Embryonic facial prominence (tissue), 1 donor: Measurements from ENCODE around the gene SNCB.

Source experiments
- DNase-seq: peaks from one replicate; pipeline ENCODE4 v3.0.0-alpha.2; 2016; ENCODE audit errors: extremely low spot score

Gene SNCB

DNA sequence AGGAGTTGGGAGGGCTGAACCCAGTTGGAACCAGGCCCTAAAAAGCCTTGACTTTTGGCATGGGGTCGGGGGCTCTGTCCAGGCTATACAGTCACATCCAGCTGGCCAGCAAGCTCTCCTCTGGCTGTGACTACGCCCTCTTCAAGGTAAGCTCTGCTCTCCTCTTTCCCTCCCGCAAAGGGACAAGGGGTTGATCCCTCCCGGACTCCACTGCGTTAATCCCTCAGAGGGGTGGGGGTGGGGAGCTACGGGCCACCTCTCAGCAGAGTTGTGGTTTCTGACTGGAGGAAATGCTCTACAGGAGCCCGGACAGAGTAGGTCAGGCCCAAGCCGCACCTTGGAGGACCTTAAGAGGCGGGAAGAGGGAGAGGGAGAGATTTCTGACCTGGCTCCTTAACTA, 14.0 kb upstream of the SNCB start:
- no peak for DNase-seq

DNA sequence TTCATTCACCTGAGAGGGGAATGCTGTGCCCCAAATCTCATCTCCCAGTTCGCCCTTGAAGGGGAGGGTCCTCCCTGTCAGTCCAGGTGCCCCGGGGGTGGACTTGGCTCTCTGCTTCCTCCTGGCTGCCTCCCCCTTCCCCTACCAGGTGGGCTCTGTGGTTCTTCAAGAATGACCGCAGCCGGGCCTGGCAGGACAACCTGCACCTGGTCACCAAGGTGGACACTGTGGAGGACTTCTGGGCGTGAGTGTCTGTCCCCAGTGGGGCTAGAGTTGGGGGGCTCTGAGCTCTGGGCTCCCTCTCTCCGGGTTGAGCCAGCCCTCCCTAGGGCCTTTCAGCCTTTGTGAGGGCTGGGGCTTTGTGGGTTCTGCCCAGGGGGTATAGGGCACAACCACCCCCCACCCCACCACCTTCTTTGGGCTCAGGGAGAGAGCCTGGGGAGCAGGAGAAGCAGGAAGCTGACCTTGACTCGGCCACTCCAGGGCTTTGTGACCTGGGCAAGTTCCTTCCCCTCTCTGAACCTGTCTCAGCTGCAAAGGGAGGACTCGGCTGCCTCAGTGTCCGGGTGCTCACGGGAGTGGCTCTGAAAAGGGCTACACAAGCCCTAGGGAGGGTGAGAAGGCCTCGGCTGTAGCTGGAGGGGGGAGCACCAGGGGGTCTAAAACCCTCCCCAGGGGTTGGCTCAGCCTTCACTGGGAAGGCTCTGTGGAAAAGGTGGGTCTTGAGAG, 13.3 kb upstream of the SNCB start:
- no peak for DNase-seq

DNA sequence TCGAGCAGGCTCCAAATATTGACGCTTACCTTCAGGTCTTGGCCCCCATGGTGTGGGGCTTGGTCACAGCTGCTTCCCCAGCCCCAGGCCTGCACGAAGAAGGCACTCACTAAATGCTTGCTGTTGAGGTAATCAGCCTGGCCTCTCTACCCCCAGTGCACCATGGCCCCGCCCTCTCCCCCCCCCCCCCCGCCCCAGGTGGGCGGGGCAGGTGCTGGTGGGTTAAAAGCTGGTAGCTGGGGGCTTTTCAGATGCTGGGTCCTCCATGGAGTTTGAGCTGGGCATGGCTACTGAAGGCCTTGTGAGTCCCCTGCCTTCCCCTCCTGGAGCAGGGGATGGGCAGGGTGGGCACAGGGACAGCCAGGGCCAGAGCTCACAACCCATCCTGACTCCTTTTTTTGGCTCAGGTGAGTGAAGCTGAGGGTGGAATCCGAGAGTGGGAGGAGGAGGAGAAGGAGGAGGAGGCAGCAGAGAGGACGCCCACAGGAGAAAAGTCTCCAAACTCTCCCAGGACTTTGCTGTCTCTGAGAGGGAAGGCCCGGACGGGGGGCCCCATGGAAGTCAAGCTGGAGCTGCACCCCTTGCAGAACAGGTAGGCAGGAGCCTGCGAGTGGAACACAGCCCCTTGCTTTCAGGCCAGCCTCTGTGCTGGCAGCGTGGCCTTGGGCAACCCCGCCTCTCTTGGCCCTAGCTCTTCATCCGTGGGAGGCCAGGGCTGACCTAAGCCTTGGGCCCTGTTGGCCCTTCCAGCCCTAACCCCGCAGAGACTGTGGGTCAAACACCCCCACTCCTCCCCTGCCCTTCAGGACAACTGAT, 12.5 kb upstream of the SNCB start:
- DNase-seq: no peak

DNA sequence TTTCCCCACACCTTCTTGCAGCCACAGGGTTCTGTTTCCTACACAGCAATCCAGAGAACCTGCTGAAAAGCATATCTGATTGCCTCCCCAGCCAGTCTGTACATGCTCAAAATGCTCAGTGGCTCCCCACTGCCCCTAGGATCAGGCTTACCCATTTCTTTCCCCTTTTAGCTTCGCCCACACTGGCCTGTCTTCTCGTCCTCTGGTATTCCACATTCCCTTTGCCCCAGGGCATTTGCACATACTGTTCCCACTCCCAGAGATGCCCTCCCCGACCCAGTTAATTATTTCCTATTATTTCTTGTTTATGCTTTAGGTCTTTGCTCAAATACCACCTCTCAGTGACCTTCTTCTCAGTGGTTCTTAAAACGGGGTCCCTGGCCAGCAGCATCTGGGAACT, 10.3 kb upstream of the SNCB start:
- no peak for DNase-seq

DNA sequence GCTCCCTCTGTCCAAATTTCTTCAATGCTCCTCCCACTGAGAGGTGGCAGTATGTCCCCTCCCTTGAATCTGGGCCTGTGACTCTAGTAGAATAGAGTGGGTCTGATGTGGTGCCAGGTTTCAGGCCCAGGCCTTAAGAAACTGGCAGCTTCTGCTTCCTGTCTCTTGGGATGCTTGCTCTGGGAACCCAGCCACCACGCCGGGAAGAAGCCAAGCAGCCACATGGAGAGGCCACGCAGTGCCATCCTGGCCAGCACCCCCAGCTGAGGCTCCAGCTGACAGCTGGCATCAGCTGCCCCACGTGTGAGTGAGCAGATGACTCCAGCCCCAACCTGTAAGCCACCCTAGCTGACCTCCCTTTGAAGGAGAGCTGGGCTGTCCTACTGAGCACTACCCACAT, 9.6 kb upstream of the SNCB start:
- DNase-seq: no peak

DNA sequence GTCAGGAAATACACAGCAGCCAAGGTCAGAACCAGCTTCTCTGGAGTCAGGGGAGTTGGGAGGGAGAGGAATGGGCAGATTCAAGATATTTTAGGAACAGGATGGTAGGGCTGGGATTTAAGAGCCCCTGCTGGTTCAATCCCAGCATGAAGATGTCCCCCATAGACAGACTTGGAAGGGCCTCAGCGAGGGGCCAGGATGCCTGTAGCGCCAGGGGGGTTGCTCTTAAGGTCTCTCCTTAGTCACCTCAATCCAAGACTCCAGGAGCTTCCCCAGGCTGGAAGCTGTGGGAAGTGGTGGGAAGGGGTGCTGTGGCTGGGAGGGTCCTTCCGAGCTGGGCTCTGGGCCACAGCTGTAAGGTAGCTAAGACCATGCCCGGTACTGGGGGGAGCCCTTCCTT, 8.9 kb upstream of the SNCB start:
- DNase-seq: no peak

DNA sequence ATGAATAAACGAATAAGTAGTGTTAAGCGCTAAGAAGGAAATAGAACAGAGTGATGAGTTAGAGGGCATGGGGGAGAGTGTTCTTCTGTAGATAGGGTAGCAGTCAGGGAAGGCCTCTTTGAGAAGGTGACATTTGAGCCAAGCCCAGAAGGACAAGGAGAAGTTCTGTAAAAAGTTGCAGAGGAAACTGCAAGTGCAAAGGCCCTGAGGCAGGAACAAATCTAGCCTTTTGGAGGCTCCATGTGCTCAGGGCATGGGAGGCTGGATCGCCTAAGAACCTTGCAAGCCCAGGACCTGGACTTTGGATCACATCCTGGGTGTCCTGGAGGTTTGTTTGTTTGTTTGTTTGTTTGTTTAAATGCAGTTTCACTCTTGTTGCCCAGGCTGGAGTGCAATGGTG, 8.1 kb upstream of the SNCB start:
- no peak for DNase-seq

DNA sequence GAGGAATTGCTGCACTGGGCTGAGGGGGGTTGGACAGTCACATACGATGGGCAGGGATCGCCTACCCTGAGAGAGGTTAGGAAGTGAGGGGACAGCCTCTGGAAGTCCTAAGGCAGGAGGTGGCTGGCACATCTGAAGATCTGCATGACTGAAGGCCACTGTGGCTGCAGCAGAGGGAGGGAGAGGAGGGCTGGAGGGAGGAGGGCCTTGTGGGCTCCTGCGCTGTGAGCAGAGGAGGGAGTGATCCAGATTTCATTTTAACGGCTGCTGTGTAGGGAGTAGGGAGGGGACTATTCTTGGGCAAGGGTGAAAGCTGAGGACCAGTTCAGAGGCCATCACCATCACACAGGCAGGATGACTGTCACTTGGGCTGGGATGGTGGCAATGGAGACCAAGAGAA, 7.2 kb upstream of the SNCB start:
- no peak for DNase-seq

DNA sequence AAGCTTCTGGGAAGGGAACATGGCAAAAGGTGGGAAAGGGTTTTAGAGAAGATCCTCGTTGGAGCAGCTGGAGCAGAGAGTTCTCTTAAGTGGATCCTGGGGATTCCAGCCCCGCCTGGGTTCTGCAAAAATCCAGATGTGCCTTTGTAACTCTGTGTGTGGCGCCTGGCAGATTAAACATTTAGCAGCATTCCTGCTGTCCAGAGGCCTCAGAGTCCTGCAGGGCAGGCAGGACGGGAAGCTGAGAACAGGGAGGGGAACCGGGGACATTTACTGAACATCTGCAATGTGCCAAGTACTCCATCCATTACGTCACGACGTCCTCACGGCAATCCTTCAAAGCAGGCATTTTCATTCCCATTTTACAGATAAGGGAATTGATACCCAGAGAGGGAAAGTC, 6.1 kb upstream of the SNCB start:
- no peak for DNase-seq

DNA sequence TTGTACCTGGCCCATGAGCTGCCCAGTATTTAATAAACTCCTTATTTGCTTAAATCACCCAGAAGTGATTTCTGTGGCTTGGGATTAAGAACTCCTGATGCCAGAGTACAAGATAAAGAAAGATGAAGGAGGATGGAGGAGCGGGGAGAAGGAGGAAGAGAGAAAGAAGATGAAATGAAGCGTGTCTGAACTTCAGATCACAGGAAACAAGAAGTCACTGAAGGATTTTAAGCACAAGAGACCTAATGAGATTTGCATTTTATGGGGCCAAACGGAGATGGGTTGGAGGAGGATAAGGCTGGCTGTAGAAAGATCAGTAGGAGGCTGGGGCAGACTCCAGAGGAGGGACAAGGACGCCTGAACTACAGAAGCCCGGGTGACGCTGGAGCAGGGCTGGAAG, 3.3 kb upstream of the SNCB start:
- DNase-seq: no peak

DNA sequence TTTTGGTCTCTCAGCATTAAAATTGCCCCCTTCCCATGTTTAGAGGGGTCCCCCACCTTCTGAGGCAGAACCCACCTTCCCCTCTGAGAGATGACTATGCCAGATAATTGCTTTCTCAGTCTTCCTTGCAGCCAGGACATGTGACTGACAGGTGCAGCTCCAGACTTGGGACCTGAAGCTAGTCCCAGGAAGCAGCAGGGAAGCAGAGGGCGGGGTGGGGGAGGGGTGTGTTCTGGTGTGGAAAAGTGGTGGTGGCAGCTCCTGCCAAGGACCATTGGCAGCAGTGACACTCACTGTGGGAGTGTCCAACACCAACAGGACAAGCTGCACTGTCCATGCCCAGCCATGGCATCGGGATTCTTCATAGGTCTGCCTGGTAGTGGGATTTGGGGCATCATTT, 2.4 kb upstream of the SNCB start:
- DNase-seq: no peak

DNA sequence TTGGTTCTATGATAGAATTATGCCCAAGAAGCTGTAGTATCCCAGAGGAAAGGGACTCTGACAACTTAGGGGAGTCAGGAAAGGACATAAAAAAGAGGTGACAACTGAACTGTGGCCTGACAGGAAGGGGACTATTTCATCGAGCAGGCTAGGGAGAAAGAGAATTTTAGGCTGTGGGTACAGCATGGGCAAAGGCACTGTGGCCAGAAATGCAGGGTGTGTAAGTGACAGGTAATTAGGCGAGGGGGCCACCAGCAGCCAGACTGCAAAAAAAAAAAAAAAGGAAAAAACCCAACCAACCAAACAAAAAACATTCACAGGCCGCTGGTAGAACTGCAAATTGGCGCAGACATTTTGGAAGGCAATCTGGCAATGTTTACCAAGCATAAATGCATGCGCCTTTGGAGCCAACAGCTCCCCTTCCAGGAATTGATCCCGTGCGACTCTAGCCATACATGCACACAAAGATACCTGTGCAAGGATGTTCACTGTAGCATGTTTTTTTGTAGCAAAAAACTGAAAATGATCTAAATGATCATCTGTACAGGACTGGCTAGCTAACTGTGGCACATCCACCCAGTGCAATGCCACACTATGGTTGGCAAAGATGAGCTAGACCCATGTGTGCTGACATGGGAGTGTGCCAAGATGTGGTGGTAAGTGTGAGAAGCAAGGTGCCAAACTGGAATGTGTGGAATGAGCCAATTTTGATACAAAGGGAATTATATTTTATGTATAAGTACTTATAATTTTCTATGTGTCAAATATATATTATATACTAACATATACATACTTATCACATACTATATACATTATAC, 1.3 kb upstream of the SNCB start:
- DNase-seq: no peak

DNA sequence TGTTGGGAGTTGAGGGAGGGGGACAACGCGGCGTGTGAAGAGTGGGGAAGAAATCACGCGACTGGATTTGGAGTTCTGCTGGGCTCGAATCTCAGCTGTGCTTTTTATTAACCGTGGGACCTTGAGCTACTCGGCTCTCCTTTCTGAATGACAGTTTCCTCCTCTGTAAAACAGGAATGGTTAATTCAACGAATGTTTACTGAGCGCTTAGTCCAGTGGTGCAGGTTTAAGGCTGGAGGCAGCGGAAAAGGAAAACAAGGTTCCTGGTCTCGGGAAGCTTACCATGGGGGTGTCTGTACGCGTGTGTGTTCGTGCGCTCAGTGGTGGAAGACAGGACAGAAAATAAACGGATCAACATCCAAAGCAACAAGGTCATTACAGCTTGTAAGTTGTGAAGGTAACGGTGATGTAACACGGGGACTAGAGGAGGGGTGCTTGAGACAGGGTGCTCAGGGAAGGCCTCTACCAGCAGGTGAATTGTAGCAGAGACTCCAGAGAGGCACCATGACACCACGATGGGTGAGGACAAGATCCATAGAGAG, 418 bp upstream of the SNCB start:
- no peak for DNase-seq

DNA sequence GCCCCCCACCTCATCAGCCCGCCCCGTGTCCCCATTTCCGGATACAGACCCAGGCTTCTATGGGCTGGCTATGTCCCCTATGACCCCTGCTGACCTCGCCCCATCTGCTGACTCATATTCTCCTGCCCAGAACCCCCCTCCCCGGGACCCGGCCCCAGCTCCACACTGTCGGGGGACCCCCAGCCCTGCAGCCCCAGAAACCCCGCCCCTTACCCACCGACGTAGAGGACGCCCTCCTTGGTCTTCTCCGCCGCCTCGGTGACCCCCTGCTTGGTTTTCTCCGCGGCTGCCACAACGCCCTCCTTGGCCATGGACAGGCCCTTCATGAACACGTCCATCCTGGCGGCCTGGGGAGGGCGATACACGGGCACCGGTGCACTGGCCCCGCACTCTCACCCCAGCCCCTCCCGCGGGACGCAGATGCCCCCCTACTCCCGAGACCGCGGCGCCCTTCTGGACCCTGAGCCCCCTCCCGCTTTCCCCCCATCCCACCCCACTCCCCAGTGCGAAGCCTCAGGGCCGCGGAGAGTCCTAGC, 949 bp downstream of the SNCB start:
- no peak for DNase-seq

DNA sequence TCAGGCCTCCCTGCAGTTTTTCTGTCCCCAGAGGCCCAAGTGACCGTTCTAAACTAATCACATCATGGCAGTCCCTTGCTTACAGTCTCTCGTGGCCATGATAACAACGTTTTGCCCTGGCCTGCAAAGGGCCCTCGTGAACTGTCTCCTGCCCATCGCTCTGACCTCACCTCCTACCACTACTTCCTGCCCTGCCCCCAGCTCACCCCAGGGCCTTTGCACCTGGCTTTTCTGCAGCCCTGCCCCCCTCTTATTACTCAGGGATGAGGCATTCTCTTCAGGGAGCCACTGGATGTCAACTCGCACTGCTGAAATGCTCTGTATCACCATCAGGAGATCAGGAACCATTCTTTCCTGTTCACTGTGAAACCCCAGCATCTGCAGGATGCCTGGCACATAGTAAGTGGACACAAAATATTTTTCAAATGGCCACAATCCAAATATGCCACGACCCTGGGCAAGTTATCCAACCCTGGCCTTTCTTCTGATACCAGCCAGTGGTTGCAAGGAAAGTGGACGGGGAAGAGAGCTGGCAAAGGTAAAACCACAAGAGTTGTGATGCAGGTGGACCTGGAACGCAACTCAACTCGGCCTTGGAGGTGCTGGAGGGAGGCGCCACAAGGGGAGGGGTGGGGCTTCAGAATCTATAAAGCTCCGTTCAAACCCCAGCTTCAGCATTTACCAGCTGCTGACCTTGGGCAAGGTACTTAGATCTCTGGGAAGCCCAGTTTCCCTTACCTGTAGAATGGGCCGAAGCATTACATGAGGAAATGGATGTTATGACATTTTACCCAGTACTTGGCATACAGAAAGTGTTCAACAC, 1.7 kb downstream of the SNCB start:
- DNase-seq: no peak

DNA sequence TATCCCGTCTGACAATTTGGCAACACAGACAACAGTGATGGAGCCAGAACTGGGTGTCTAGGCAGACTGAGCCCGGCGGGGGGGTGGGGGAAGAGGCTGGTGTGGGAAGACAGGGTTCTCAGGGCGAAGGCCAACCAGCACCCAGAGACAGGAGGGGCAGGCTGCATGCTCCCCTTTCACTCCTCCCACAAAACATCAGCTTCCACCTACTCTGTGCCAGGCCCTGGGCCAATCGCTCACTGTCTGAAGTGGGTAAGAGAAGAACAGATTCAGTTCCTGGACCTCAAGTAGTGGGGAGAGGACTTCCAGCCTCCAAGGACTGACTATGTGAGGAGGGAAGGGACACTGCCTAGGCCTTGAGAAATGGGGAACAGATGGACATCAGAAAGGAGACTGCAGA, 2.8 kb downstream of the SNCB start:
- no peak for DNase-seq

DNA sequence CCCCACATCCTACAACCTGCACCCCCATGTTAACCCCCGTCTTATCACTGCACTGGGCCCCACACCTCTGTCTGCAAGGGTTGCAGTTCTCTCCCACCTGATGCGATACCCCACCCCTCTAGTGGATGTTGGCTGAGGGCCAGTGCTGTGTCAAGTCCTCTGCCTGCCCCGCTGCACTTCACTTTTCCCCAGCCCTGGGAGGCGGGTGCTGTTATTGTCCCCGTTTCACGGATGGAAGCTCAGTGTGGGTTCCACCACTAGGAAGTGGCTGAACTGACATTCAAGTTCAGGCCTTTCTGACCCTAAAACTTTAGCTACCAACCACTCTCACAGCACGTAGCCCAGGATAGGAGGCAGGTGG, 3.5 kb downstream of the SNCB start:
- DNase-seq: no peak

DNA sequence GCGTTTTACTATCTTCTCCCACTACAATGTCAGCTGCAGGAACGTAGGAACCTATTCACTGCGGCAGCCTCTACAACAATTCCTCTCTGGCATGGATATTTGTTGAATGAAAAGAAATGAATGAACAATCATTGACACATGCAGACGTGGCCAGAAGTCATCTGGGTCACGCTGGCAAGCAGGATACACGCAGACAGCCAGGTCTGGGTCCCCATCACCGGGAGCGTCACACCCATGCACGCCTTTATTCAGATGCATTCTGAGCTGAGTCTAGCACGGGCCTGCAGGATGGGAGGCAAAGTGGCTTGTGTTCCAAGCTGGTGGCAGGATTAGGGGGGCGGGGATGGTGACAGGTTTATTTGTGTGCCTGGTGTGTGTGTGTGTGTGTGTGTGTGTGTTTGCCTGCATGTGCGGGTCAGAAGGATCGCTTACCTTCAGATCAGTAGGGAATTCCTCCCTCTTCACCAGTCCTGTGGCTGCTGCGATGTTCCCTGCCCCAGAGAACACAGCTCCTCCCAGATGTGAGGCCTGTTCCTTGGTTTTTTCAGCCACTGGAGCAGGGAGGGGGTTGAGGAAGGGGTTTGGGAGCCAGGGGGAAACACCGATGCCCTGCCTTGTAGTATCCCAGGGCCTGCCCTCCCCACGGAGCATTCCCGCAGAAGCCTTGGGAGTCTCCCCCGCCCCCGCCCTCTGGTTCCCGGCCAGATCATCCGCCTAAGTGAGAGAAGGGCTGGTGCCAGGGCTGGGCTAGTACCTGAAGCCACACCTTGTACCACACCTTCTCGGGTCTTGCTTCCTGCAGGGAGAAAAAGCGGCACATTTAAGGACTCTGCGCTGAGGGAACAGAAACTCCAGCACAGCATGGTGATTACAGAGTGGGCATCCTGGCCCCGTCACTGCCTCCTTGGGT, 4.1 kb downstream of the SNCB start:
- no peak for DNase-seq

DNA sequence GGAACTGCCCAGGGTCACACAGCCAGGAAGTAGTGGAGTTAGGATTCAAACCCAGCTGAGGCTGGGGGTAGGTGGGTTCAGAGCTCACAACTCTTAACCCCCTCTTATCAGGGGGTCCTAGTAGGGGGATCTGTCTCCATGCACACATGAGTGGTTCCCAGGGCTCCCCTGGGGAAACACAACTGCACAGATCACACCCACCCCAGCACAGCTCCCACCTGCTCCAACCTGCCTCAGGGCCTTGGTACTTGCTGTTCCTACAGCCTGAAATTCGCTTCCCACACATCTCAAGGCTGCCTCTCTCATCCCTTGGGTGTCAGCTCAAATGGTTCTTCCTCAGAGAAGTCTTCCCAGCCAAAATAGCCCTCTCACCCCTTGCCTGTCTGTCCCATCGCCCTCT, 4.8 kb downstream of the SNCB start:
- DNase-seq: no peak

DNA sequence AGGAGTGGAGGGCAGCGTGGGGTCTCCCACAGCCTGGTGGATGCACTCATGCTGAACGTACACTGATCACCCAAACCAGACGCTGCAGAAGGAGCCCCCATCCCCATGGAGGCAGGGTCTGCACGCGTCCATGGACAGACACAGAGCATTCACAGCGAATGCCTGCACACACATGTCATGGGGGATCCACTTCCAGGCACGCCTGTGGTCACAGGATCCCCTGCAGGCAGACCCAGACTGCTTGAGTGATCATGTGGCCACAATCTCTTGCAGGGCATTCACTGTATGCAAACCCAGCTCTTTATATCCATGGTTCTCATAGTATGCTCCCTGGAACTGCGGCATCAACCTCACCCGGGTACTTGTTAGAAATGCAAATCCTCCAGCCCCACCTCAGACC, 5.4 kb downstream of the SNCB start:
- no peak for DNase-seq
